CD14-positive monocyte (primary cell): ENCODE results near the gene PDE4D. TPM values are rescaled to one million over a fixed set of nuclear protein-coding genes. Genes with fewer than 3 reads are reported as not detected.

ENCODE experiments used
- DNase-seq, 3 donors: peaks; one replicate each; pipeline ENCODE4 v3.0.0-alpha.2; 2011 to 2022
- H2AFZ ChIP-seq: 2 replicates; pipeline ENCODE4 v1.6.0; 2012; ENCODE audit warnings: mild to moderate bottlenecking, low read depth, low read length, inconsistent platforms; ENCODE audit not compliant: insufficient read depth, poor library complexity, severe bottlenecking
- H3K27ac ChIP-seq, 2 donors: 1 replicate in 1 of 2; 2 replicates in 1 of 2; pipeline ENCODE4 v1.5.1; 2012 to 2013; ENCODE audit warnings: low read length in 2 of 2, control low read depth in 1 of 2, inconsistent platforms in 1 of 2, low read depth in 1 of 2, mild to moderate bottlenecking in 1 of 2
- H3K27me3 ChIP-seq, 2 donors: one replicate each; pipeline versions ENCODE4 v1.6.0 to v1.6.1; 2011 to 2013; ENCODE audit warnings: low read length in 2 of 2; ENCODE audit not compliant: control insufficient read depth in 2 of 2, insufficient read depth in 2 of 2
- H3K36me3 ChIP-seq, 2 donors: replicated peaks in 1 of 2; 1 replicate in 1 of 2; 2 replicates in 1 of 2; pipeline versions ENCODE4 v1.5.1 to v1.6.1; 2012 to 2013; ENCODE audit warnings: low read length in 2 of 2, control low read depth in 1 of 2, inconsistent platforms in 1 of 2, mild to moderate bottlenecking in 1 of 2; ENCODE audit not compliant: insufficient read depth in 2 of 2, control insufficient read depth in 1 of 2
- H3K4me1 ChIP-seq, 2 donors: 1 replicate in 1 of 2; 2 replicates in 1 of 2; pipeline versions ENCODE4 v1.5.1 to v1.6.1; 2012 to 2013; ENCODE audit warnings: low read length in 2 of 2, control low read depth in 1 of 2, inconsistent platforms in 1 of 2, mild to moderate bottlenecking in 1 of 2, moderate library complexity in 1 of 2; ENCODE audit not compliant: insufficient read depth in 2 of 2, control insufficient read depth in 1 of 2
- H3K4me2 ChIP-seq: replicated peaks from 2 replicates; pipeline ENCODE3; 2012; ENCODE audit warnings: low read length, moderate library complexity, mild to moderate bottlenecking; ENCODE audit not compliant: poor library complexity, severe bottlenecking; ENCODE audit errors: extremely low read depth
- H3K4me3 ChIP-seq, 3 experiments: fragments of 200-600 bp in 1 of 3; sonication (generic) in 1 of 3; replicated peaks in 1 of 3; 1 replicate in 2 of 3; 2 replicates in 1 of 3; pipeline ENCODE4 v1.5.1; 2011 to 2013; ENCODE audit warnings: low read length in 3 of 3, mild to moderate bottlenecking in 3 of 3, control low read depth in 2 of 3, low read depth in 2 of 3, inconsistent platforms in 1 of 3, moderate library complexity in 1 of 3
- H3K79me2 ChIP-seq: 2 replicates; pipeline ENCODE4 v1.6.0; 2012; ENCODE audit warnings: mild to moderate bottlenecking, control low read depth, inconsistent platforms, low read length, moderate library complexity; ENCODE audit not compliant: insufficient read depth
- H3K9ac ChIP-seq: 2 replicates; pipeline ENCODE4 v1.6.0; 2017; ENCODE audit warnings: low read length, mild to moderate bottlenecking; ENCODE audit not compliant: insufficient read depth, poor library complexity, severe bottlenecking
- H3K9me3 ChIP-seq, 2 donors: replicated peaks in 1 of 2; 1 replicate in 1 of 2; 2 replicates in 1 of 2; pipeline versions ENCODE4 v1.5.1 to v1.6.1; 2012 to 2013; ENCODE audit warnings: low read length in 2 of 2, control low read depth in 1 of 2; ENCODE audit not compliant: control insufficient read depth in 1 of 2, insufficient read depth in 1 of 2
- H4K20me1 ChIP-seq: 2 replicates; pipeline ENCODE4 v1.6.0; 2012; ENCODE audit warnings: mild to moderate bottlenecking, low read length, control low read depth, moderate library complexity; ENCODE audit not compliant: insufficient read depth
- H3K27ac Mint-ChIP-seq, 7 donors: one replicate each; pipeline ENCODE4 v1.8.0; 2020; ENCODE audit warnings: mild to moderate bottlenecking in 7 of 7, mixed read lengths in 7 of 7, moderate library complexity in 6 of 7, inconsistent platforms in 2 of 7
- H3K27me3 Mint-ChIP-seq, 3 donors: one replicate each; pipeline ENCODE4 v1.8.0; 2021 to 2022; ENCODE audit warnings: low read depth in 3 of 3, mild to moderate bottlenecking in 3 of 3, mixed read lengths in 3 of 3, moderate library complexity in 3 of 3, inconsistent platforms in 1 of 3
- H3K36me3 Mint-ChIP-seq, 2 donors: one replicate each; pipeline ENCODE4 v1.8.0; 2020; ENCODE audit warnings: mixed read lengths in 2 of 2, inconsistent platforms in 1 of 2, mild to moderate bottlenecking in 1 of 2
- H3K4me1 Mint-ChIP-seq: one replicate; pipeline ENCODE4 v1.8.0; 2020; ENCODE audit warnings: mild to moderate bottlenecking, mixed read lengths
- H3K4me3 Mint-ChIP-seq, 2 donors: one replicate each; pipeline ENCODE4 v1.8.0; 2020; ENCODE audit warnings: mild to moderate bottlenecking in 2 of 2, mixed read lengths in 2 of 2, moderate library complexity in 1 of 2
- H3K9me3 Mint-ChIP-seq, 7 donors: one replicate each; pipeline ENCODE4 v1.8.0; 2020 to 2022; ENCODE audit warnings: mixed read lengths in 7 of 7, mild to moderate bottlenecking in 6 of 7, moderate library complexity in 6 of 7, inconsistent platforms in 2 of 7
- CTCF ChIP-seq: fragments of 200-600 bp; IDR thresholded peaks from one replicate; pipeline ENCODE4 v1.8.0; 2022; ENCODE audit warnings: antibody characterized with exemption, mild to moderate bottlenecking
- WGBS: methylation state at CpG from one replicate; pipeline ENCODE4 v1.1.5; 2013; ENCODE audit warnings: missing lambda C conversion rate; ENCODE audit not compliant: insufficient coverage; 5-methylcytosine and 5-hydroxymethylcytosine counted together
- intact Hi-C, 2 donors: fragments of 100-400 bp; cut with micrococcal nuclease; formaldehyde crosslinking; loops; one replicate each; pipeline versions ENCODE4 v1.15.0 to v1.15.1; 2023
- polyA plus RNA-seq, 3 donors: library from polyadenylated mRNA; depleted of rRNA in 1 of 3; unstranded in 2 of 3; stranded (reverse) in 1 of 3; fragments of 300-500 nt in 2 of 3; fragments of >200 nt in 1 of 3; fragmentation: Illumina TruSeq in 2 of 3; gene quantifications; 1 replicate in 2 of 3; 2 replicates in 1 of 3; pipeline ENCODE4 v1.2.3, GENCODE V29; 2012 to 2021

PDE4D gene
- polyA plus RNA-seq, 3 donors = 1.9 to 3.4 (median 2.8) TPM

GRCh38 chr5:59095480-59095879 lies 798.0 kb downstream of the PDE4D start:
- DNase-seq = no peak
- no CpG with 5 or more reads among the region's 1 CpG for WGBS
- Histone ChIP-seq H3K9ac (no peak overlapping the region), H3K79me2 (no peaks in the 10 kb centered on the region), H3K4me1 (no peaks in the 10 kb centered on the region), H4K20me1 (no peaks in the 10 kb centered on the region), H2AFZ (no peak overlapping the region), H3K36me3 (no peaks in the 10 kb centered on the region), H3K27ac (no peak overlapping the region), H3K9me3 (no peaks in the 10 kb centered on the region), H3K27me3 (no peaks in the 10 kb centered on the region), H3K4me3 (no peak overlapping the region), H3K4me2 (no peak overlapping the region)
- peaks cover 0 to 2% (median 0%) of the 10 kb centered on the region in 7 donors for H3K9me3 Mint-ChIP-seq
- H3K4me3 Mint-ChIP-seq = no peak overlapping the region
- no peak for TF ChIP-seq CTCF
- intact Hi-C loops = no loop called here
- no peaks in the 10 kb centered on the region for H3K27me3 Mint-ChIP-seq
- no peaks in the 10 kb centered on the region for H3K4me1 Mint-ChIP-seq
- no peaks in the 10 kb centered on the region for H3K36me3 Mint-ChIP-seq
- no peak overlapping the region for H3K27ac Mint-ChIP-seq

- H4K20me1 ChIP-seq = no peaks in the 10 kb centered on the region
- H3K4me3 Mint-ChIP-seq = no peak overlapping the region
- 91% methylated on average over 1 of the region's 2 CpGs for WGBS
- no peak for DNase-seq
- H3K9me3 ChIP-seq = no peaks in the 10 kb centered on the region
- no peak for TF ChIP-seq CTCF
- no peak overlapping the region for H3K9ac ChIP-seq
- no peak overlapping the region for H3K4me2 ChIP-seq
- no peak overlapping the region for H3K4me3 ChIP-seq
- H3K36me3 Mint-ChIP-seq = no peaks in the 10 kb centered on the region
- no peaks in the 10 kb centered on the region for H3K36me3 ChIP-seq
- no peaks in the 10 kb centered on the region for H3K79me2 ChIP-seq
- no peak overlapping the region for H3K27ac Mint-ChIP-seq
- no peak overlapping the region for H2AFZ ChIP-seq
- no peaks in the 10 kb centered on the region for H3K27me3 Mint-ChIP-seq
- H3K4me1 ChIP-seq = no peaks in the 10 kb centered on the region
- H3K4me1 Mint-ChIP-seq = no peaks in the 10 kb centered on the region
- peaks cover 0 to 2% (median 0%) of the 10 kb centered on the region in 7 donors for H3K9me3 Mint-ChIP-seq
- intact Hi-C loops = no loop called here
- H3K27ac ChIP-seq = no peak overlapping the region
- no peaks in the 10 kb centered on the region for H3K27me3 ChIP-seq
Observed at GRCh38 chr5:59094864-59095263, 798.7 kb downstream of the PDE4D start.
